GM19324 (cell line): ENCODE data around the gene PTPMT1.

Source experiments
- ATAC-seq: cut with Tn5 transposase; IDR thresholded peaks from one replicate; pipeline ENCODE4 v1.9.1; 2021; ENCODE audit warnings: mild to moderate bottlenecking, moderate library complexity; ENCODE audit not compliant: unreplicated experiment, low FRiP score

Gene PTPMT1

DNA sequence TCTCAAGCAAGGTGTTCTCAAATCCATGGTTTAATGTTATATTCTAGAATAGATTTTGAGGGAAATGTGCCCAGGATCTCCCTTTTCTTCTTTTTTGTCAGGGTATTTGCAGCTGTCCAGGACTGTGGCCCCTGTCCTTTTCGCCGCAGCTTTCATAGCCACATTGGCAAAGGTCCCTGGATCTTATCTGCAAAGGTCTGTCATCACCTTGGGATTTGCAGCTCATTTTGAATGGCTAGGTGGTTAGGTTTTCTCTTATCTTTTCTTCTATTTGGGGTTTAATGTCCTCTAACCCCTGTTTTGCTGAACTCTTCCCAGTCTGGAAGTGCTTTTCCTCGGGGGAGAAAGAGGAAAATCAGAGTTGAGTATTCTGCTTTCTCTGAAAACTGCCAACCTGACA is 40.5 kb downstream of the PTPMT1 start:
- no peak for ATAC-seq

DNA sequence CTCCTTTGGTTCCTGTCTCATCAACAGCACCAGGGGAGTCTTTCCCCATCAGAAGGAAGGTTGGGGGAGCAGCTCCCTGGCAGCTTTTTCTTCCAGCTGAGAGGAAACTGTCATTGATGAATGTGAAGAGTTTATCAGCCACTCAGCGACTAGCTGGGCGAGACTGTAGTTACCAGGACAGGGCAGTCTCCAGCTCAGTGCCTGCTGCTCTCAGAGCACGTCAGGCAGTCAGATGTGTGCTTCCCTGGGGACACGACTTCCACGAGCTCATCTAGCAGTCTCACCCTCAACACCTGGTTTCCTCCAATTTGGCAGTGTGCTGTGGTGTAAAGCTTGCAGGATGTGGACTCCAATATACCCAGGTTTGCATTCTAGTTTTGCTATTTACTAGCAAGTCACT is 41.3 kb downstream of the PTPMT1 start:
- ATAC-seq: no peak

- no peak for ATAC-seq
Measured at GRCh38 chr11:47607380-47607779, 42.0 kb downstream of the PTPMT1 start.

GRCh38 chr11:47609675-47610074 is 44.3 kb downstream of the PTPMT1 start:
- no peak for ATAC-seq

DNA sequence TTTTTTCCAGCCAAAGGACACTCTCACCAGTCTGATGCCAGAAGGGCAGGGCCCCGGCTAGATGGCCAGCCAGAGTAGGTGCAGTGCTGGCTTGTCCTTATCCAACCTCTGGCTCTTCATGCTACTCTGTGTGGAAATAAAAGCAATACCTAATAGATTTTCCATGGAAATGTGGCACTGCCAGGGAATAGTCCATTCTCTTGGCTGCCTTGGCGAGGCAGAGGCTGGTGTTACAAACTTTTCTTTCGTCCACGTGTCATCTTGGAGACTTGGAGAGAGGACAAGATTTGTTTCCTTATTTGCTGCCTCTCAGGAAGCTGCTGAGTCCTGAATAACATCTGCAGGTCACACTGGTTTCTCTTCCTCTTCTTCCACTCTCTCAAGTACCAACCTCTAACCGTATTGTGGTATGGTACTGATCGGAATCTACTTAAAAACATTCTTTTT is 46.0 kb downstream of the PTPMT1 start:
- peak; percentile 72 for ATAC-seq

DNA sequence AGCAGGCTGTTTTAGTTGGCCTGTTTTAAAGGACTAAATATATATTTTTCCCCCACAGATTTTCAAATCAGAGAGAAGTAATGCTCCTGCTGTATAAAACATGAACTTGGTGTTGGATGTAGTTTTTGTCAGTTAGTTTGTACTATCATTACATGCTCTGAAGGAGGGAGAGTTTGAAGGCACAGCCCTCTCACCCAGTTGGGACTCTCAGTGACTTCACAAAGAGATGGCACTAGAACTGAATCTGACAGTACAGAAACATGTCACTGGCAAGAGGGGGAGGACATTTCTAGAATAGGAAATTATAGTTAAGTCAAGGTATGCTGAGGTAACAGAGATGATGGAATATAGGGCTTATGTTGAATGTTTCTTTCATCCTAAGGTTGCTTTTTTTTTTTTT is 49.9 kb downstream of the PTPMT1 start:
- no peak for ATAC-seq

- ATAC-seq: no peak
Measured at GRCh38 chr11:47616726-47617416, 51.5 kb downstream of the PTPMT1 start.

GRCh38 chr11:47617417-47617809 is 52.0 kb downstream of the PTPMT1 start:
- ATAC-seq: no peak

DNA sequence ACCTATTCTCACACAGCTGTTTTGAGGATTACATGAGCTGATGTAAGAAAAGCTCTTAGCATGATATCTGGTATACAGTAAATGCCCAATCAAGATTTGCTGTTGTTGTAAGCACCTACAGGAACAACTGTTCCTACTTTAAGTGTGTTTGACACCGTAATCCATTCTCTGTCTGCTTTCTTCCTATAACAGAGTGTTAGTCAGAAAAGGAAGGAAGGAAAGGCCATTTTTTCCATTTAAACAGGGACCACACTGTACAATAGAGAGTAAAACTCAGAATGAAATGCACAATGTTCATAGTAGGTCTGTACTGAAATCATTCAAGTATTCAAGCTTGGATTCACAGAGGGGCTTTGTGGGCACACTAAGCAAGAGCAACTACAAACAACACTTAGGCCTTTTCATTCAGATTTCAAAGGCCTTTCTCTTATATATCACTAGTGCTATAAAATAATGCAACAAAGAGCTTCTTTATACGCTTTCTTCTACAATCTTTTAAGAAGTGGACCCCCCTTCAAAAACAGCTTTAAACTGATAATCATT is 55.5 kb downstream of the PTPMT1 start:
- ATAC-seq: no peak
